ENCODE results near the gene STARD9.

DNA sequence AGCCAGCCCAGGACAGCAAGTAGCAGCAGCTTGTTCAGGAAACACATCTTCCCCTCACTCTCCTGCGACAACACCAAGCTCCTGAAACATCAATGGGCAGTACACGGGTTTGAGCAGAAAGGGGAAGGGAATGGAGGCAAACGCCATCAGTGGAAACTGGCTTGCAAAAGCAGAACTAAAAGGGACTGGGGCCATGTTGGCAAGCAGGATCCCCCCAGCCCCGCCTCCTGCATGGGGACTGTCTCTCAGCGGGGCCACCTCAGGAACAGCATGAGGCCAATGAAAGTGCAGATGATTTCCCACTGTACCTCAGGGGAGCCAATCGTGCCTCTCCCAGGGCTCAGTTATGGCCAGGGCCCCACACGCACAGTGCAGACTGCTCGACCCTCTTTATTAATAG lies 154.7 kb downstream of the STARD9 start:
- TF ChIP-seq, protein P1, sequence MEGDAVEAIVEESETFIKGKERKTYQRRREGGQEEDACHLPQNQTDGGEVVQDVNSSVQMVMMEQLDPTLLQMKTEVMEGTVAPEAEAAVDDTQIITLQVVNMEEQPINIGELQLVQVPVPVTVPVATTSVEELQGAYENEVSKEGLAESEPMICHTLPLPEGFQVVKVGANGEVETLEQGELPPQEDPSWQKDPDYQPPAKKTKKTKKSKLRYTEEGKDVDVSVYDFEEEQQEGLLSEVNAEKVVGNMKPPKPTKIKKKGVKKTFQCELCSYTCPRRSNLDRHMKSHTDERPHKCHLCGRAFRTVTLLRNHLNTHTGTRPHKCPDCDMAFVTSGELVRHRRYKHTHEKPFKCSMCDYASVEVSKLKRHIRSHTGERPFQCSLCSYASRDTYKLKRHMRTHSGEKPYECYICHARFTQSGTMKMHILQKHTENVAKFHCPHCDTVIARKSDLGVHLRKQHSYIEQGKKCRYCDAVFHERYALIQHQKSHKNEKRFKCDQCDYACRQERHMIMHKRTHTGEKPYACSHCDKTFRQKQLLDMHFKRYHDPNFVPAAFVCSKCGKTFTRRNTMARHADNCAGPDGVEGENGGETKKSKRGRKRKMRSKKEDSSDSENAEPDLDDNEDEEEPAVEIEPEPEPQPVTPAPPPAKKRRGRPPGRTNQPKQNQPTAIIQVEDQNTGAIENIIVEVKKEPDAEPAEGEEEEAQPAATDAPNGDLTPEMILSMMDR (IDR thresholded peaks at IDR 0.05) = no peak
- TF ChIP-seq EP300 (IDR thresholded peaks at IDR 0.05; ENCODE audit: borderline replicate concordance in 1 of 2, low read depth in 1 of 2, low read length in 1 of 2) (no peak), POLR2AphosphoS5 (IDR thresholded peaks at IDR 0.05; ENCODE audit: low read depth, low read length) (no peak), MXI1 (IDR thresholded peaks at IDR 0.05; ENCODE audit: low read depth, low read length) (no peak), TEAD4 (IDR thresholded peaks at IDR 0.05; ENCODE audit: borderline replicate concordance, insufficient read depth) (no peak), NFIC (IDR thresholded peaks at IDR 0.05; ENCODE audit: borderline replicate concordance) (no peak), TCF12 (IDR thresholded peaks at IDR 0.05) (no peak), YY1 (IDR thresholded peaks at IDR 0.05; ENCODE audit: low read depth) (no peak), RXRA (IDR thresholded peaks at IDR 0.05; ENCODE audit: borderline replicate concordance, low read depth) (no peak), GABPA (IDR thresholded peaks at IDR 0.05; ENCODE audit: low read depth) (no peak), TAF1 (IDR thresholded peaks at IDR 0.05; ENCODE audit: borderline replicate concordance, low read depth, low read length) (no peak)
- TF ChIP-seq, protein P2, sequence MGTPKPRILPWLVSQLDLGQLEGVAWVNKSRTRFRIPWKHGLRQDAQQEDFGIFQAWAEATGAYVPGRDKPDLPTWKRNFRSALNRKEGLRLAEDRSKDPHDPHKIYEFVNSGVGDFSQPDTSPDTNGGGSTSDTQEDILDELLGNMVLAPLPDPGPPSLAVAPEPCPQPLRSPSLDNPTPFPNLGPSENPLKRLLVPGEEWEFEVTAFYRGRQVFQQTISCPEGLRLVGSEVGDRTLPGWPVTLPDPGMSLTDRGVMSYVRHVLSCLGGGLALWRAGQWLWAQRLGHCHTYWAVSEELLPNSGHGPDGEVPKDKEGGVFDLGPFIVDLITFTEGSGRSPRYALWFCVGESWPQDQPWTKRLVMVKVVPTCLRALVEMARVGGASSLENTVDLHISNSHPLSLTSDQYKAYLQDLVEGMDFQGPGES (IDR thresholded peaks at IDR 0.05; ENCODE audit: low read depth, low read length) = no peak
